Measurements from ENCODE around the gene FBXL13. TPM values are rescaled to one million over a fixed set of nuclear protein-coding genes. Genes with fewer than 3 reads are reported as not detected.
"Not testable (repeated sequence)": the region's sequence is repeated elsewhere in the genome, so short reads cannot be mapped to it uniquely, and the experiment has no call there.

The FBXL13 gene
- total RNA-seq, 1 donor from 2014 or later = 0.36 TPM

DNA sequence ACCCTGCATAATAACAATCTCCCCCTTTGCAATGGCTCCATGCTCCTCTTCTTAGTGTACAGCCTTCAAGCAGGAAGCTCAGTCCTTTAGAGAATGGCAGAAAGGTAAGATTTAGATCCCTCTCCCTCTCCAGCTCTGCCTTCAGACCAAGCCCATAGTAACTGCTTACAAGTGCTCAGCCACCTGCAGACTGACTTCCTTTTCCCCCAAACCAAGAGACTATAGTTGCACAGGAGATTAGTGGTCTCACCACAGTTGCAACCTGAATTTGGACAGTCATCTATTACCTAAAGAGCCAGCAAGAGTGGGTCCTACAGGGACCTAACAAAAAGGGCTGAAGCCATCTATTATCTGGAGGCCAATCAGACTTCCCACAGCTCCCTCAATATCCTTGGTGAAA is 16.5 kb downstream of the FBXL13 start:
- DNase-seq = no peak
- no peak overlapping the region for H3K4me3 ChIP-seq
- H3K27me3 ChIP-seq (ENCODE audit: low read depth) = no peaks in the 10 kb centered on the region
- H3K27ac ChIP-seq (replicated peaks) = no peak overlapping the region
- intact Hi-C loops (cut with micrococcal nuclease) = no loop called here
- no peaks in the 10 kb centered on the region for H3K4me1 ChIP-seq
- no peaks in the 10 kb centered on the region for H3K36me3 ChIP-seq
- TF ChIP-seq, protein P1, sequence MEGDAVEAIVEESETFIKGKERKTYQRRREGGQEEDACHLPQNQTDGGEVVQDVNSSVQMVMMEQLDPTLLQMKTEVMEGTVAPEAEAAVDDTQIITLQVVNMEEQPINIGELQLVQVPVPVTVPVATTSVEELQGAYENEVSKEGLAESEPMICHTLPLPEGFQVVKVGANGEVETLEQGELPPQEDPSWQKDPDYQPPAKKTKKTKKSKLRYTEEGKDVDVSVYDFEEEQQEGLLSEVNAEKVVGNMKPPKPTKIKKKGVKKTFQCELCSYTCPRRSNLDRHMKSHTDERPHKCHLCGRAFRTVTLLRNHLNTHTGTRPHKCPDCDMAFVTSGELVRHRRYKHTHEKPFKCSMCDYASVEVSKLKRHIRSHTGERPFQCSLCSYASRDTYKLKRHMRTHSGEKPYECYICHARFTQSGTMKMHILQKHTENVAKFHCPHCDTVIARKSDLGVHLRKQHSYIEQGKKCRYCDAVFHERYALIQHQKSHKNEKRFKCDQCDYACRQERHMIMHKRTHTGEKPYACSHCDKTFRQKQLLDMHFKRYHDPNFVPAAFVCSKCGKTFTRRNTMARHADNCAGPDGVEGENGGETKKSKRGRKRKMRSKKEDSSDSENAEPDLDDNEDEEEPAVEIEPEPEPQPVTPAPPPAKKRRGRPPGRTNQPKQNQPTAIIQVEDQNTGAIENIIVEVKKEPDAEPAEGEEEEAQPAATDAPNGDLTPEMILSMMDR (IDR thresholded peaks at IDR 0.05; ENCODE audit: borderline replicate concordance) = no peak
- no peaks in the 10 kb centered on the region for H3K9me3 ChIP-seq (replicated peaks)

DNA sequence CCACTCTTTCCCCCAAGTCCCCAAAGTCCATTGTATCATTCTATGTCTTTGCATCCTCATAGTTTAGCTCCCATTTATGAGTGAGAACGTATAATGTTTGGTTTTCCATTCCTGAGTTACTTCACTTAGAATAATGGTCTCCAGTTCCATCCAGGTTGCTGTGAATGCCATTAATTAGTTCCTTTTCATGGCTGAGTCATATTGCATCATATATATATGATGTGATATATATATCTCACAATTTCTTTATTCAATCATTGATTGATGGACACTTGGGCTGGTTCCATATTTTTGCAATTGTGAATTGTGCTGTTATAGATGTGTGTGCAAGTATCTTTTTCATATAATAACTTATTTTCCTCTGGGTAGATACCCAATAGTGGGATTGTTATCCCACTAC is 18.6 kb downstream of the FBXL13 start:
- H3K27ac ChIP-seq (replicated peaks); H3K4me1 ChIP-seq; H3K4me3 ChIP-seq; intact Hi-C loops (cut with micrococcal nuclease); H3K27me3 ChIP-seq (ENCODE audit: low read depth); DNase-seq; H3K36me3 ChIP-seq; H3K9me3 ChIP-seq (replicated peaks): not testable (repeated sequence)

DNA sequence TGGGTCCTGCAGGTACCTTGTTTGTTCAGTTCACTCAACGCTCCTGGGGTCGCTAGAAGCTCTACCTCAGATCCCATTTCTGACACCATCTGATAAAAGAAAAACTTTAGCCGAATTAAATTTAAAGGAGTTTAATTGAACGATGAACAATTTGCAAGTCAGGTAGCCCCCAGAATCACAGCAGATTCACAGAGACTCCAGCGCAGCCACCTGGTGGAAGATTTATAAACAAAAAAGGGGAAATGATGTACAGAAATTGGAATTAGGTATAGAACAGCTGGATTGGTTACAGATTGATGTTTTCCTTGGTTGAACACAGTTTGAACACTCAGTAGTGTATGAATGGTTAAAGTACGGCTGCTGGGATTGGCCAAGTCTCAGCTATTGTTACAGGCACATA is 23.1 kb downstream of the FBXL13 start:
- no peak overlapping the region for H3K4me3 ChIP-seq
- no peaks in the 10 kb centered on the region for H3K4me1 ChIP-seq
- DNase-seq = no peak
- no peak overlapping the region for H3K27ac ChIP-seq (replicated peaks)
- H3K36me3 ChIP-seq = no peaks in the 10 kb centered on the region
- TF ChIP-seq, protein P1 (IDR thresholded peaks at IDR 0.05; ENCODE audit: borderline replicate concordance) = no peak
- H3K27me3 ChIP-seq (ENCODE audit: low read depth) = no peaks in the 10 kb centered on the region
- intact Hi-C loops (cut with micrococcal nuclease) = no loop called here
- peaks cover 14% of the 10 kb centered on the region for H3K9me3 ChIP-seq (replicated peaks)

DNA sequence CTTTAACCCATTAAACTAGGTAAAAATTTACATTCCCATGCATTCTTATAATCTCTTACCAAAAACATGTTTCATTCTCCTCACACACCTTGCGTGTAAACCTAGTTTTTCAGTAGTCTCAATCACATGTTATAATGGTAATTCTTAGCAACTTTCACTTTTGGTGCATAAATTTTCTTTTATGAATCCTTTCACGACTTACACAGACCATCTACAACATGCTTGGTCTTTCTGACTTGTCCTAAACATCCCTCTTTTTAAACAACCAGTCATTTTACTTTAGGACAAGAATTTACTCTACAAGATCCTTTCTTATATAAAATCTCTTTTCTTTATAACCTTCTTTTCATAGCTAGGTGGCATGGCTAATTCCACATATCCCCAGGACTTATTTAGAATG is 25.8 kb downstream of the FBXL13 start:
- no peaks in the 10 kb centered on the region for H3K27me3 ChIP-seq (ENCODE audit: low read depth)
- intact Hi-C loops (cut with micrococcal nuclease) = no loop called here
- TF ChIP-seq, protein P1 (IDR thresholded peaks at IDR 0.05; ENCODE audit: borderline replicate concordance) = no peak
- no peak for DNase-seq
- H3K27ac ChIP-seq (replicated peaks) = no peak overlapping the region
- no peaks in the 10 kb centered on the region for H3K36me3 ChIP-seq
- H3K4me3 ChIP-seq = no peak overlapping the region
- peaks cover 20% of the 10 kb centered on the region for H3K9me3 ChIP-seq (replicated peaks)
- H3K4me1 ChIP-seq = no peaks in the 10 kb centered on the region

DNA sequence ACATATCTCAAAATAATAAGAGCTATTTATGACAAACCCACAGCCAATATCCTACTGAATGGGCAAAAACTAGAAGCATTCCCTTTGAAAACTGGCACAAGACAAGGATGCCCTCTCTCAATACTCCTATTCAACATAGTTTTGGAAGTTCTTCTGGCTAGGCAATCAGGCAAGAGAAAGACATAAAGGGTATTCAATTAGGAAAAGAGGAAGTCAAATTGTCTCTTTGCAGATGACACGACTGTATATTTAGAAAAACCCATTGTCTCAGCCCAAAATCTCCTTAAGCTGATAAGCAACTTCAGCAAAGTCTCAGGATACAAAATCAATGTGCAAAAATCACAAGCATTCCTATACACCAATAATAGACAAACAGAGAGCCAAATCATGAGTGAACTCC is 32.8 kb downstream of the FBXL13 start:
- H3K36me3 ChIP-seq; H3K4me3 ChIP-seq; H3K27me3 ChIP-seq (ENCODE audit: low read depth); H3K4me1 ChIP-seq; DNase-seq; H3K27ac ChIP-seq (replicated peaks); intact Hi-C loops (cut with micrococcal nuclease): not testable (repeated sequence)
- peaks cover 31% of the 10 kb centered on the region for H3K9me3 ChIP-seq (replicated peaks)

DNA sequence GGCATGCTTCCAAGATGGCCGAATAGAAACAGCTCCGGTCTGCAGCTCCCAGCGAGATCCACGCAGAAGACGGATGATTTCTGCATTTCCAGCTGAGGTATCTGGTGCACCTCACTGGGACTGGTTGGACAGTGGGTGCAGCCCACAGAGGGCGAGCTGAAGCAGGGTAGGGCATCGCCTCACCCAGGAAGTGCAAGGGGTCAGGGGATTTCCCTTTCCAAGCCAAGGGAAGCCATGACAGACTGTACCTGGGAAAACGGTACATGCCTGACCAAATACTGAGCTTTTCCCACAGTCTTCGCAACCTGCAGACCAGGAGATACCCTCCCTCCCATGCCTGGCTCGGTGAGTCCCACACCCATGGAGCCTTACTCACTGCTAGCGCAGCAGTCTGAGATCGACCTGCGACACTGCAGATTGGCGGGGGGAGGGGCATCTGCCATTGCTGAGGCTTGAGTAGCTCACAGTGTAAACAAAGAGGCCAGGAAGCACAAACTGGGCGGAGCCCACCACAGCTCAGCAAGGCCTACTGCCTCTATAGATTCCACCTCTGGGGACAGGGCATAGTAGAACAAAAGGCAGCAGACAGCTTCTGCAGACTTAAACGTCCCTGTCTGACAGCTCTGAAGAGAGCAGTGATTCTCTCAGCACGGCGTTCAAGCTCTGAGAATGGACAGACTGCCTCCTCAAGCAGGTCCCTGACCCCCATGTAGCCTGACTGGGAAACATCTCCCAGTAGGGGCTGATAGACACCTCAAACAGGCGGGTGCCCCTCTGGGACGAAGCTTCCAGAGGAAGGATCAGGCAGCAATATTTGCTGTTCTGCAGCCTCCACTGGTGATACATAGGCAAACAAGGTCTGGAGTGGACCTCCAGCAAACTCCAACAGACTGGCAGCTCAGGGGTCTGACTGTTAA is 36.5 kb downstream of the FBXL13 start:
- H3K4me1 ChIP-seq; DNase-seq; intact Hi-C loops (cut with micrococcal nuclease); H3K27ac ChIP-seq (replicated peaks); H3K36me3 ChIP-seq; H3K27me3 ChIP-seq (ENCODE audit: low read depth); H3K4me3 ChIP-seq: not testable (repeated sequence)
- peaks cover 17% of the 10 kb centered on the region for H3K9me3 ChIP-seq (replicated peaks)

DNA sequence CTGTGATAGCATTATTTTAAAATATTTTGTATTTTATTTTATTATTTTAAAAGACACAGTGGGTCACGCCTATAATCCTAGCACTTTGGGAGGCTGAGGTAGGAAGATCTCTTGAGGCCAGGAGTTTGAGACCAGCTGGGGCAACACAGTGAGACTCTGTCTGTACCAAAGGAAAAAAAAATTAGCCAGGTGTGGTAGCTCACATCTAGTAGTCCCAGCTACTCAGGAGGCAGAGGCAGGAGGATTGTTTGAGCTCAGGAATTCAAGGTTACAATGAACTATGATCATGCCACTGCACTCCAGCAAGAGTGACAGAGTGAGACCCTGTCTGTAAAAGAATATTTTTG is 37.1 kb downstream of the FBXL13 start:
- intact Hi-C loops (cut with micrococcal nuclease) = no loop called here
- DNase-seq = no peak
- TF ChIP-seq, protein P1 (IDR thresholded peaks at IDR 0.05; ENCODE audit: borderline replicate concordance) = no peak
- Histone ChIP-seq H3K9me3 (replicated peaks) (peaks cover 10% of the 10 kb centered on the region), H3K4me1 (no peaks in the 10 kb centered on the region), H3K27me3 (ENCODE audit: low read depth) (no peaks in the 10 kb centered on the region), H3K27ac (replicated peaks) (no peak overlapping the region), H3K36me3 (no peaks in the 10 kb centered on the region), H3K4me3 (no peak overlapping the region)

DNA sequence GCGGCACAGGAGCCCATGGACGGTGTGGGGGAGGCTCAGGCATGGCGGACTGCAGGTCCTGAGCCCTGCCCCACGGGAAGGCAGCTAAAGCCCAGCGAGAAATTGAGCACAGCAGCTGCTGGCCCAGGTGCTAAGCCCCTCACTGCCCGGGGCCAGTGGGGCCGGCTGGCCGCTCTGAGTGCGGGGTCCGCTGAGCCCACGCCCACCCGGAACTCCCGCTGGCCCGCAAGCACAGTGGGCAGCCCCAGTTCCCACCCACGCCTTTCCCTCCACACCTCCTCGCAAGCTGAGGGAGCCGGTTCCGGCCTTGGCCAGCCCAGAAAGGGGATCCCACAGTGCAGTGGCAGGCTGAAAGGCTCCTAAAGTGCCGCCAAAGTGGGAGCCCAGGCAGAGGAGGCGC is 40.3 kb downstream of the FBXL13 start:
- intact Hi-C loops (cut with micrococcal nuclease); H3K36me3 ChIP-seq; H3K4me1 ChIP-seq; H3K27me3 ChIP-seq (ENCODE audit: low read depth); H3K4me3 ChIP-seq; H3K27ac ChIP-seq (replicated peaks); DNase-seq; H3K9me3 ChIP-seq (replicated peaks): not testable (repeated sequence)

All from left ventricle myocardium inferior (tissue), 1 donor.